K562 (cell line): ENCODE results near the gene CACNA2D3. TPM values are rescaled to one million over a fixed set of nuclear protein-coding genes. Genes with fewer than 3 reads are reported as not detected.

Experiments used
- ATAC-seq: fragments of 200-7000 bp; cut with Tn5 transposase; 3 replicates; pipeline ENCODE4 v1.9.1; 2020; ENCODE audit warnings: moderate library complexity
- BruUV-seq: library from RNA; stranded (reverse); fragments of 400-500 nt; replicated peaks from 2 replicates; lab custom pipeline; 2021; lab: Mats Ljungman, UMichigan
- CTCF ChIA-PET: fragments of 300-600 bp; formaldehyde crosslinking; extraction: SDS; loops from one replicate; lab custom pipeline; 2021; ENCODE audit warnings: low intra/inter-chr PET ratio; lab: Yijun Ruan, JAX
- POLR2A ChIA-PET: fragments of 300-600, 350-650 bp; sonication (Branson Sonifier 250); formaldehyde crosslinking; extraction: SDS; loops from one replicate; lab custom pipeline; 2021; ENCODE audit warnings: antibody characterized with exemption, inconsistent platforms; lab: Yijun Ruan, JAX
- DNase-seq, 4 experiments: peaks; one replicate each; pipeline versions ENCODE4 v3.0.0 to v3.0.0-alpha.2; 2011 to 2018; ENCODE audit warnings: low spot score in 3 of 4, mixed read lengths in 3 of 4; ENCODE audit errors: extremely low read depth in 1 of 4
- FAIRE-seq: peaks from 2 replicates; lab custom pipeline; 2011; peaks lifted over from hg19 to GRCh38; lab: Jason Lieb, UNC
- H2AFZ ChIP-seq: 2 replicates; pipeline ENCODE4 v1.6.0; 2011; ENCODE audit warnings: low read depth, low read length, control low read depth, inconsistent platforms
- H3K27ac ChIP-seq: fragments of 200-600 bp; 3 replicates; pipeline ENCODE4 v1.8.0; 2011; ENCODE audit warnings: low read depth, mild to moderate bottlenecking, control low read depth, inconsistent platforms, low read length, moderate library complexity, mixed read lengths; ENCODE audit errors: extremely low read depth
- H3K27me3 ChIP-seq, 2 experiments: fragments of 300-600 bp in 1 of 2; 2 replicates in 1 of 2; 3 replicates in 1 of 2; pipeline versions ENCODE4 v1.6.0 to v1.8.0; 2011; ENCODE audit warnings: inconsistent platforms in 2 of 2, low read length in 2 of 2, mild to moderate bottlenecking in 1 of 2, mixed read lengths in 1 of 2, moderate library complexity in 1 of 2; ENCODE audit not compliant: control insufficient read depth in 2 of 2, insufficient read depth in 2 of 2
- H3K36me3 ChIP-seq: fragments of 300-600 bp; 3 replicates; pipeline ENCODE4 v1.8.0; 2011; ENCODE audit warnings: mild to moderate bottlenecking, low read length, inconsistent platforms; ENCODE audit not compliant: control insufficient read depth, insufficient read depth
- H3K4me1 ChIP-seq, 2 experiments: fragments of 200-600 bp in 1 of 2; replicated peaks in 1 of 2; 2 replicates in 1 of 2; 3 replicates in 1 of 2; pipeline versions ENCODE4 v1.5.1 to v1.8.0; 2011; ENCODE audit warnings: inconsistent platforms in 2 of 2, low read length in 2 of 2, mild to moderate bottlenecking in 1 of 2, mixed read lengths in 1 of 2, moderate library complexity in 1 of 2; ENCODE audit not compliant: control insufficient read depth in 2 of 2, insufficient read depth in 2 of 2
- H3K4me2 ChIP-seq: 2 replicates; pipeline ENCODE4 v1.6.1; 2011; ENCODE audit warnings: low read length, control low read depth, inconsistent platforms, mixed read lengths; ENCODE audit not compliant: insufficient read depth
- H3K4me3 ChIP-seq: fragments of 200-600 bp; sonication (generic), shearing (Covaris generic); 2 replicates; pipeline ENCODE4 v1.5.1; 2016; ENCODE audit warnings: control low read depth, inconsistent platforms
- H3K79me2 ChIP-seq: fragments of 200-600 bp; 3 replicates; pipeline ENCODE4 v1.8.0; 2011; ENCODE audit warnings: low read length, inconsistent platforms; ENCODE audit not compliant: control insufficient read depth, insufficient read depth
- H3K9ac ChIP-seq, 2 experiments: 2 replicates each; pipeline versions ENCODE4 v1.6.0 to v1.6.1; 2011; ENCODE audit warnings: low read depth in 2 of 2, low read length in 2 of 2, control low read depth in 1 of 2, inconsistent platforms in 1 of 2, mild to moderate bottlenecking in 1 of 2, mixed read lengths in 1 of 2; ENCODE audit not compliant: insufficient read depth in 1 of 2
- H3K9me1 ChIP-seq: one replicate; pipeline ENCODE4 v1.6.0; 2011; ENCODE audit warnings: inconsistent platforms, mild to moderate bottlenecking, low read length, moderate library complexity; ENCODE audit not compliant: control insufficient read depth, insufficient read depth
- H3K9me3 ChIP-seq: replicated peaks from 2 replicates; pipeline ENCODE4 v1.5.1; 2011; ENCODE audit warnings: low read depth, low read length, inconsistent platforms; ENCODE audit not compliant: control insufficient read depth, insufficient read depth
- H4K20me1 ChIP-seq: replicated peaks from 2 replicates; pipeline ENCODE4 v1.6.1; 2011; ENCODE audit warnings: low read length, inconsistent platforms, mixed read lengths; ENCODE audit not compliant: control insufficient read depth, insufficient read depth
- CTBP1 ChIP-seq: fragments of 450-650 bp; IDR thresholded peaks from 2 replicates; pipeline ENCODE4 v1.6.1; 2016; ENCODE audit warnings: borderline replicate concordance
- DMBX1 ChIP-seq: fragments of 250-450 bp; sonication (Bioruptor Pico); IDR thresholded peaks from 2 replicates; pipeline ENCODE4 v1.8.0; 2022; ENCODE audit warnings: inconsistent platforms, mild to moderate bottlenecking, moderate library complexity, borderline replicate concordance
- E2F6 ChIP-seq, 2 experiments: IDR thresholded peaks; 2 replicates each; pipeline ENCODE4 v1.6.1; 2011; ENCODE audit warnings: borderline replicate concordance in 1 of 2, control low read depth in 1 of 2, low read depth in 1 of 2, low read length in 1 of 2, mild to moderate bottlenecking in 1 of 2, mixed read lengths in 1 of 2, moderate library complexity in 1 of 2; ENCODE audit not compliant: insufficient read depth in 1 of 2, insufficient read length in 1 of 2, poor library complexity in 1 of 2, severe bottlenecking in 1 of 2; ENCODE audit errors: extremely low read depth in 1 of 2
- ESRRA ChIP-seq: fragments of 450-650 bp; IDR thresholded peaks from 2 replicates; pipeline ENCODE4 v1.6.1; 2014; ENCODE audit warnings: low read depth, mild to moderate bottlenecking, moderate library complexity, borderline replicate concordance
- FOXJ3 ChIP-seq: sonication (generic); formaldehyde crosslinking; IDR thresholded peaks from 2 replicates; pipeline ENCODE4 v1.4.0; 2020; ENCODE audit warnings: mild to moderate bottlenecking, missing genetic modification reagents
- MEF2D ChIP-seq: conservative IDR thresholded peaks from 2 replicates; pipeline ENCODE4 v1.6.1; 2016; ENCODE audit warnings: low read depth, missing genetic modification characterization, missing compliant biosample characterization
- RNF219 ChIP-seq: fragments of 250-450 bp; sonication (Bioruptor Pico); IDR thresholded peaks from 2 replicates; pipeline ENCODE4 v1.5.0; 2022; ENCODE audit warnings: mild to moderate bottlenecking
- TEAD4 ChIP-seq, 2 experiments: sonication (generic) in 1 of 2; formaldehyde crosslinking in 1 of 2; IDR thresholded peaks; 2 replicates each; pipeline versions ENCODE4 v1.6.1 to v1.8.0; 2012 to 2022; ENCODE audit warnings: borderline replicate concordance in 1 of 2, inconsistent platforms in 1 of 2, low read length in 1 of 2, mild to moderate bottlenecking in 1 of 2, missing genetic modification reagents in 1 of 2
- TFAM ChIP-seq: fragments of 250-450 bp; sonication (Bioruptor Pico); conservative IDR thresholded peaks from 2 replicates; pipeline ENCODE4 v1.5.0; 2021; ENCODE audit warnings: mild to moderate bottlenecking, moderate library complexity
- ZNF75A ChIP-seq: fragments of 450-650 bp; formaldehyde crosslinking; IDR thresholded peaks from 2 replicates; pipeline ENCODE4 v1.4.0; 2020; ENCODE audit warnings: mild to moderate bottlenecking
- ZNF766 ChIP-seq: fragments of 200-800 bp; sonication (Bioruptor generic); conservative IDR thresholded peaks from 2 replicates; pipeline ENCODE4 v1.6.1; 2016; ENCODE audit warnings: missing genetic modification characterization, missing compliant biosample characterization
- WGBS: fragments of 100-300 bp; shearing (Covaris generic); methylation state at CpG from one replicate; pipeline ENCODE4 v1.1.6; 2016; ENCODE audit warnings: low coverage, mixed read lengths; ENCODE audit not compliant: insufficient coverage; ENCODE audit errors: missing lambda C conversion rate; 5-methylcytosine and 5-hydroxymethylcytosine counted together
- in situ Hi-C: fragments of 300-500 bp; cut with MboI; formaldehyde crosslinking; loops from 4 replicates; pipeline ENCODE4 v1.15.0; 2018; ENCODE audit warnings: inconsistent platforms, mixed read lengths
- intact Hi-C: fragments of 100-400 bp; cut with micrococcal nuclease; formaldehyde crosslinking; loops from 2 replicates; pipeline ENCODE4 v1.14.2; 2022
- polyA plus RNA-seq, 8 experiments: library from polyadenylated mRNA; depleted of rRNA in 4 of 8; stranded (reverse) in 5 of 8; unstranded in 3 of 8; fragments of >200 nt; fragmentation: Nextera tagmentation in 2 of 8; fragmentation: Illumina TruSeq in 1 of 8; extraction: Ambion mirVana in 2 of 8; extraction: Trizol in 1 of 8; gene quantifications; 2 replicates each; pipeline versions ENCODE4 v1.2.1 to v1.2.3, GENCODE V29; 2011 to 2014; ENCODE audit warnings: inconsistent platforms in 1 of 8, missing spikeins in 1 of 8
- total RNA-seq, 7 experiments: library from RNA; depleted of rRNA in 6 of 7; stranded (reverse); fragments of >200 nt in 6 of 7; fragmentation: Illumina TruSeq in 2 of 7; extraction: Trizol in 2 of 7; gene quantifications; 2 replicates each; pipeline versions ENCODE4 v1.2.1 to v1.2.3, GENCODE V29; 2011 to 2021; ENCODE audit warnings: low replicate concordance in 1 of 7

The CACNA2D3 gene
- total and polyA plus RNA-seq, 9 of the 15 experiments (the other 6 are each of a cell fraction or from before 2014, with no cell fraction given), result 0.01 TPM; not detected in 8

GRCh38 chr3:54641226-54642014, 519.1 kb downstream of the CACNA2D3 start:
- Histone ChIP-seq H3K9me3 (no peaks in the 10 kb centered on the region), H3K36me3 (no peaks in the 10 kb centered on the region), H3K79me2 (no peaks in the 10 kb centered on the region), H3K27me3 (no peaks in the 10 kb centered on the region; a peak in 1 of 5 replicates), H3K4me1 (no peaks in the 10 kb centered on the region), H3K4me3 (no peak overlapping the region), H3K9ac (no peak overlapping the region), H2AFZ (no peak overlapping the region), H3K9me1 (no peaks in the 10 kb centered on the region), H3K27ac (no peak overlapping the region), H3K4me2 (no peak overlapping the region), H4K20me1 (no peaks in the 10 kb centered on the region)
- 0% methylated on average over 2 of the region's 2 CpGs for WGBS
- intact Hi-C loops, result no loop called here
- POLR2A ChIA-PET, result no interaction called here
- in situ Hi-C loops, result no loop called here
- no peak for ATAC-seq
- TF ChIP-seq MEF2D (no peak), TEAD4 (IDR thresholded peaks at IDR 0.05; ENCODE audit: low read length) (no peak), TEAD4 (CRISPR knock-in tag; IDR thresholded peaks at IDR 0.05; ENCODE audit: borderline replicate concordance) (no peak), ZNF766 (no peak), FOXJ3 (CRISPR knock-in tag) (no peak), TFAM (CRISPR knock-in tag) (no peak), RNF219 (CRISPR knock-in tag) (no peak), ZNF75A (CRISPR knock-in tag) (no peak), DMBX1 (CRISPR knock-in tag) (no peak), E2F6 (IDR thresholded peaks at IDR 0.05; ENCODE audit: borderline replicate concordance in 1 of 2, extremely low read depth in 1 of 2, insufficient read depth in 1 of 2, insufficient read length in 1 of 2, low read depth in 1 of 2, low read length in 1 of 2, poor library complexity in 1 of 2, severe bottlenecking in 1 of 2) (no peak), ESRRA (no peak), CTBP1 (no peak)
- CTCF ChIA-PET, result no interaction called here
- BruUV-seq, result no TSS peak
- no peak for FAIRE-seq
- DNase-seq, result no peak
